Activated naive CD4-positive, alpha-beta T cell treated with anti-CD3 and anti-CD28 coated beads, Interleukin-2, amount 50 U/mL, for 72 hours (primary cell): ENCODE measurements around the gene LSAMP. TPM values are rescaled to one million over a fixed set of nuclear protein-coding genes. Genes with fewer than 3 reads are reported as not detected.
"Not testable (repeated sequence)": the region's sequence is repeated elsewhere in the genome, so short reads cannot be mapped to it uniquely, and the experiment has no call there.

Source experiments
- ATAC-seq, 2 donors: fragments of 150-1000 bp; cut with Tn5 transposase; 2 replicates each; pipeline ENCODE4 v1.10.0; 2021; ENCODE audit warnings: mild to moderate bottlenecking in 2 of 2, moderate library complexity in 2 of 2
- DNase-seq, 2 donors: peaks; one replicate each; pipeline ENCODE4 v3.0.0; 2021 to 2022; ENCODE audit warnings: low spot score in 2 of 2
- H3K27ac Mint-ChIP-seq, 2 donors: one replicate each; pipeline ENCODE4 v1.8.0; 2022; ENCODE audit warnings: mild to moderate bottlenecking in 2 of 2, mixed read lengths in 2 of 2
- H3K36me3 Mint-ChIP-seq, 2 donors: one replicate each; pipeline ENCODE4 v1.8.0; 2022; ENCODE audit warnings: mixed read lengths in 2 of 2
- H3K9me3 Mint-ChIP-seq, 2 donors: one replicate each; pipeline ENCODE4 v1.8.0; 2022; ENCODE audit warnings: mixed read lengths in 2 of 2
- total RNA-seq, 2 donors: library from RNA; stranded (reverse); gene quantifications; one replicate each; pipeline ENCODE4 v1.2.3, GENCODE V29; 2022

Gene LSAMP
- total RNA-seq, 2 donors from 2014 or later, result not detected

DNA sequence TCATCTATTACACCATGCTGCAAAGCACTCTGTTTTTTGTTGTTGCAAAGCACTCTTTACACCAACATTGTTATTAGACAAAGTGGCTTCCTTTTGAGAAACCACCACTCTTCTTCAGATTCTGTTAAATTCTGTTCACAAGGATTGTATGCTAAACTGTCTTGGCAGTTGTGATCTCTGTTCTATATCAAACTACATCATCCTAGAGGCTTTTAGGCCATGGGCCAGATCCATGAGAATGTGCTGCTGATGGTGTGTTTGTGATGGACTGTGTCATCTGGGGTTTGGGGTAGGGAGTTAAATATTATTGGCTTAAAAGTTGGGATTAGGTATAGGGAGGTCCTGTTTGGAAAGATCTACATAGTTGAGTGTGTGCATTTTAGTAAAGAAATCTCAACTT, 592.2 kb downstream of the LSAMP start:
- Mint-ChIP-seq H3K9me3 (no peaks in the 10 kb centered on the region), H3K27ac (no peak overlapping the region)
- no peak for ATAC-seq

GRCh38 chr3:115852278-115852677, 593.0 kb downstream of the LSAMP start:
- no peak for ATAC-seq
- no peak for DNase-seq

More for the DNA sequence above, 592.2 kb downstream of the LSAMP start:
- no peak for DNase-seq
- no peaks in the 10 kb centered on the region for H3K36me3 Mint-ChIP-seq

DNA sequence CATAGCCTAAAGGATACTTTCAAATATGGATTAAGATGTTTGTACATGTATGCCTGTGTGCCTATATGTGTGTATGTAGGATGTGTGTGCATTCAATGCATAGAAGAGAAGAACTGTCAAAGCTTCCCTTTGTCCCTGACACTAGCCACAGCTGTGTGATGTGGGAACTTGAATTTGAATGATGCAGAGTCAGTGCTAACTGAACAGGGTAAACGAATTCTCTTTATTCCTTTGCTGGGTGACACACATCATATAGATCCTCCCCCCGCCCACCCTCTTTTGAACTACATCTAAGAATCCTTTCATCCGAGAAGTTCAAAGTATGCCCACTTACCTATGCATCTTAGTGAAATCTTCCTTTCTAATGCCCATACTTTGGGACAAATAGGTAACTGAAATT, 593.7 kb downstream of the LSAMP start:
- DNase-seq, result no peak
- ATAC-seq, result no peak
- Mint-ChIP-seq H3K9me3 (no peaks in the 10 kb centered on the region), H3K36me3 (no peaks in the 10 kb centered on the region), H3K27ac (no peak overlapping the region)

More at GRCh38 chr3:115852278-115852677, 593.0 kb downstream of the LSAMP start:
- H3K27ac Mint-ChIP-seq, result no peak overlapping the region
- no peaks in the 10 kb centered on the region for H3K9me3 Mint-ChIP-seq
- H3K36me3 Mint-ChIP-seq, result no peaks in the 10 kb centered on the region

DNA sequence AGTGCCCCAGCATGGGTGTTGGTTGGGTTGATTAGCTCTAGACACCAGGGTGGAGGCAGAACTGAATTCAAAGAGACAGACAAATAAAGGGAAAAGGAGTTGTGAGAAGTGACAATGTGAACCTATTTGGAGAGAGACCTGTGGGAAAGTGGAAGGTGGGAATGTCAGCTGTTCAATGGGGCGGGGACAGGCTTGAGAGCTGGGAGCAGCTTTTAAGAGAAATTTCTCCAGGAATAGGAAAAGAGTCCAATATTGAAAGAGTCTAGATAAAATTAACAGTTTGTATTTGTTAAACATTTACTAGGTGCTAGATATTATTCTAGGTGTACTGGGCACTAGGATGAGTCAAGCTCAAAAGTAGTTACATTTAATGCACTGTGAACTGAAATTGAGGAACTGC, 596.6 kb downstream of the LSAMP start:
- H3K27ac Mint-ChIP-seq, result no peak overlapping the region
- no peaks in the 10 kb centered on the region for H3K36me3 Mint-ChIP-seq
- DNase-seq (no peak), ATAC-seq (no peak)
- H3K9me3 Mint-ChIP-seq, result no peaks in the 10 kb centered on the region

- ATAC-seq, result no peak
Measured at GRCh38 chr3:115845986-115846385, 599.3 kb downstream of the LSAMP start.

DNA sequence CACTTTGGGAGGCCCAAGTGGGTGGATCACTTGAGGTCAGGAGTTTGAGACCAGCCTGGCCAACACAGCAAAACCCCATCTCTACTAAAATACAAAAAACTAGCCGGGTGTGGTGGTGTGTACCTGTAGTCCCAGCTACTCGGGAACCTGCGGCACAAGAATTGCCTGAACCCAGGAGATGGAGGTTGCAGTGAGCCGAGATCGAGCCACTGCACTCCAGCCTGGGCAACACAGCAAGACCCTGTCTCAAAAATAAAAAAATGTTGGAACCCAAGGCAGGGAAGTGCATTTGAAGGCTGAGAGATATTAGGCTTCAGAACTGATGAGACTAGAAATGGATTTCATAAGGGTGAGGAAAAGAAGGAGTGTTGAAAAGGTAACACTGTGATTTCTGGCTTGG, 600.6 kb downstream of the LSAMP start:
- H3K9me3 Mint-ChIP-seq, ATAC-seq, H3K27ac Mint-ChIP-seq, DNase-seq, H3K36me3 Mint-ChIP-seq: not testable (repeated sequence)

More at GRCh38 chr3:115845986-115846385, 599.3 kb downstream of the LSAMP start:
- no peak overlapping the region for H3K27ac Mint-ChIP-seq
- no peak for DNase-seq
- no peaks in the 10 kb centered on the region for H3K9me3 Mint-ChIP-seq
- H3K36me3 Mint-ChIP-seq, result no peaks in the 10 kb centered on the region

- no peaks in the 10 kb centered on the region for H3K36me3 Mint-ChIP-seq
- ATAC-seq, result no peak
- DNase-seq, result no peak
- no peaks in the 10 kb centered on the region for H3K9me3 Mint-ChIP-seq
- H3K27ac Mint-ChIP-seq, result no peak overlapping the region
Measured at GRCh38 chr3:115843206-115843605, 602.1 kb downstream of the LSAMP start.

- H3K36me3 Mint-ChIP-seq, result no peaks in the 10 kb centered on the region
- DNase-seq (no peak), ATAC-seq (no peak)
- no peaks in the 10 kb centered on the region for H3K9me3 Mint-ChIP-seq
- H3K27ac Mint-ChIP-seq, result no peak overlapping the region
Measured at GRCh38 chr3:115839246-115839645, 606.0 kb downstream of the LSAMP start.

- no peak for DNase-seq
- no peaks in the 10 kb centered on the region for H3K9me3 Mint-ChIP-seq
- H3K27ac Mint-ChIP-seq, result no peak overlapping the region
- ATAC-seq, result no peak
- no peaks in the 10 kb centered on the region for H3K36me3 Mint-ChIP-seq
Measured at GRCh38 chr3:115838786-115839185, 606.5 kb downstream of the LSAMP start.

GRCh38 chr3:115836944-115837343, 608.3 kb downstream of the LSAMP start:
- H3K9me3 Mint-ChIP-seq, result no peaks in the 10 kb centered on the region
- no peak overlapping the region for H3K27ac Mint-ChIP-seq
- no peaks in the 10 kb centered on the region for H3K36me3 Mint-ChIP-seq
- ATAC-seq, result no peak
- DNase-seq, result no peak

DNA sequence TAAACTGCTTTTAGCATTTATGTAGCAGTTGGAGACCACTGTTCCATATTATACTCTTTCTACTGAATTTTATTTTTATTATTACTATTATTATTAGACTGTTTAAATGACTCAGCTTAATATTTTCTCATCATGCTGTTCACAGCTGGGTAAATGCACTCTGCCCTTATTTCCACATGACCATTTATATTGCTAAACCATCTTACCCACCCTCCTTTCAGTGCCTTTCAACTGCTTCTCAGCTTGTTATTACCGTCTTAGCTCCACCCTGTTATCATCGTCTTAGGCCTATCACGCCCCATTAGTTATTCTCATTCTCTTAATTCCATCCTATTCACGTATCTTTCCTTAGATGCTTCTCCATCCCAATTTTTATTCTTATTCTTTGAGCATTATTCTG, 609.3 kb downstream of the LSAMP start:
- no peak for ATAC-seq
- H3K36me3 Mint-ChIP-seq, result no peaks in the 10 kb centered on the region
- H3K27ac Mint-ChIP-seq, result no peak overlapping the region
- H3K9me3 Mint-ChIP-seq, result no peaks in the 10 kb centered on the region
- DNase-seq, result no peak

GRCh38 chr3:115834068-115834467, 611.2 kb downstream of the LSAMP start:
- no peak for ATAC-seq
- Mint-ChIP-seq H3K9me3 (no peaks in the 10 kb centered on the region), H3K27ac (no peak overlapping the region), H3K36me3 (no peaks in the 10 kb centered on the region)
- no peak for DNase-seq

DNA sequence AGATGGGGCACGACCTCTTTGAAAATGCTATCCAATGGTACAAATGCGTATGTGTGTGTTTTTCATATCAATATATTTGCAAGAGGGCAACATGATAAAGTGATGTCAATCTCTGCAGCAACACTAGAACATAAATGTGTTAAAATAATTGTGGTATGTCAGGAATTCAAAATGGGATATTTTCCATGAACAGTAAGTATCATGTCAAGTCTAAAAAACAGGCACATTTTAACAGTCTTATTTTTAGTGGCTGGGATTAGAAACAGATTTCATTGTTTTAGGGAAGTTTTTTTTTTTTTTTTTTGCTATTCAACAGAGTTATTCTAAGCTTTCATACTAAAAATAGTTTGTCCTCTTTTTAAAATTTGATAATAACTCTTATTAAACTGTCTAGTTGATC, 612.2 kb downstream of the LSAMP start:
- Mint-ChIP-seq H3K36me3 (no peaks in the 10 kb centered on the region), H3K9me3 (no peaks in the 10 kb centered on the region), H3K27ac (no peak overlapping the region)
- no peak for DNase-seq
- ATAC-seq, result no peak

DNA sequence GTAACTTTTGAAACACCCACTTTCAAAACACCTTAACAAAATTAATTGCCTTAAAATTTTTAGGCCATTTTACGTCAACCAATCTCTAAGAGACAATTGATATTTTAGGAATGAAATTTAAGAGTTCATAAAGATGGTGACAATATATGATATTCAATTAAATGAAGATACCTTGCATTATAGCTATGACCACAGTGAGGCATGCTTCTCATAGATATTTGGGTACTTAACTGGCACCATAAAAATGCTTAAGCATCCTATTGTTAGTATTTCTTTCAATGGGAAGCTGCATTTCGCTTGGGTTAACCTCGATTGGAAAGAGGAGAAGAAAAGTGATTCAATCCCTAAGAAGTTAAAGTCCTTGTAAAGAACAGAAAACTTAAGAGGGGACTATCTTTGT, 613.0 kb downstream of the LSAMP start:
- H3K36me3 Mint-ChIP-seq, result no peaks in the 10 kb centered on the region
- H3K9me3 Mint-ChIP-seq, result no peaks in the 10 kb centered on the region
- ATAC-seq, result no peak
- no peak overlapping the region for H3K27ac Mint-ChIP-seq
- no peak for DNase-seq

GRCh38 chr3:115831864-115832263, 613.4 kb downstream of the LSAMP start:
- no peak for DNase-seq
- no peaks in the 10 kb centered on the region for H3K36me3 Mint-ChIP-seq
- H3K9me3 Mint-ChIP-seq, result no peaks in the 10 kb centered on the region
- H3K27ac Mint-ChIP-seq, result no peak overlapping the region
- no peak for ATAC-seq

GRCh38 chr3:115830764-115831395, 614.4 kb downstream of the LSAMP start:
- Mint-ChIP-seq H3K27ac (no peak overlapping the region), H3K36me3 (no peaks in the 10 kb centered on the region), H3K9me3 (no peaks in the 10 kb centered on the region)
- no peak for DNase-seq
- no peak for ATAC-seq

DNA sequence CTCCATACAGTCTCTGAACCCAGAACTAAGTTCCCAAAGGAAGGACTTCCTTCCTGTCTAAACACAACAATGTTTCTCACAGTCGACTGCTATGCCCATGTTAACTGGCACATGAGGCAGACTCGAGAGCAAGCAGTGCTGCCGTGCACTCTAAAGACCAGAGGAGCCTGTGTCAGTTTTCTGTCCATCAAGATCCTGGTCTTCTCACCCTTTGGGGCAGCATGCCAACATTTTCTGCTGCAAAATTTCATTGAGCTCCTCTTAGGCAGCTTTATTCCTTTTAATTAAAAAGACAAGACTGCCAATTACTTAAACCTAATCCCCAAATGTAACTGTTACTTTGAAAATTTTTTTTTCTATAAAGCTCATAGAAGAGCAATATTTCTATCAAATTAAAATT, 616.9 kb downstream of the LSAMP start:
- no peak for DNase-seq
- no peak for ATAC-seq
- no peaks in the 10 kb centered on the region for H3K36me3 Mint-ChIP-seq
- no peaks in the 10 kb centered on the region for H3K9me3 Mint-ChIP-seq
- no peak overlapping the region for H3K27ac Mint-ChIP-seq

DNA sequence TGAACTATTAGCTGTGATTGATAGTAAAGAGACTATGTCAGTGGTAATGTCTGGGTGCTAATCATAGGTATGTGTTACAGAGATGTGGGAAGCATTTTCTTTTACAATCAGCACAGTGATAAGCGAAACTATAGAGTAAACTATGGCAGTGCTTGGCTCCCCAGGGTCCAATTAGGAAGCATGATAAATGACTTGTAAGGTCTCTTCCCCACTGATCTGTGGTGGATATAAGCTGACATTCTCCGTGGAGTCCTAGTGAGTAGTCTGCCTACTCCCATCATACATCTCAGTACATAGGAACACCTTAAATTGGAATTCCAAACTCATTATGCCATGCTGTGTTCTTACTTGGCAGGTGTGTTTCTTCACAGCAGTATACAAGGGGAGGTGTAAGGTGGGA, 617.8 kb downstream of the LSAMP start:
- no peak for DNase-seq
- no peaks in the 10 kb centered on the region for H3K36me3 Mint-ChIP-seq
- ATAC-seq, result no peak
- H3K27ac Mint-ChIP-seq, result no peak overlapping the region
- no peaks in the 10 kb centered on the region for H3K9me3 Mint-ChIP-seq

- no peaks in the 10 kb centered on the region for H3K9me3 Mint-ChIP-seq
- DNase-seq (no peak), ATAC-seq (no peak)
- no peaks in the 10 kb centered on the region for H3K36me3 Mint-ChIP-seq
- H3K27ac Mint-ChIP-seq, result no peak overlapping the region
Measured at GRCh38 chr3:115825046-115825445, 620.2 kb downstream of the LSAMP start.
